Memory B cell (primary cell): ENCODE measurements around the gene GTF3C4.

Experiments used
- ATAC-seq: fragments of 150-1000 bp; cut with Tn5 transposase; 2 replicates; pipeline ENCODE4 v1.10.0; 2021; ENCODE audit warnings: low read depth, mild to moderate bottlenecking, moderate library complexity
- DNase-seq, 2 donors: peaks; one replicate each; pipeline ENCODE4 v3.0.0; 2022; ENCODE audit warnings: low spot score in 2 of 2
- H3K27ac Mint-ChIP-seq: one replicate; pipeline ENCODE4 v1.8.0; 2022; ENCODE audit warnings: mild to moderate bottlenecking, moderate library complexity, mixed read lengths
- H3K27me3 Mint-ChIP-seq: one replicate; pipeline ENCODE4 v1.8.0; 2022; ENCODE audit warnings: mixed read lengths
- H3K36me3 Mint-ChIP-seq: one replicate; pipeline ENCODE4 v1.8.0; 2022; ENCODE audit warnings: mild to moderate bottlenecking, mixed read lengths
- H3K4me1 Mint-ChIP-seq: one replicate; pipeline ENCODE4 v1.8.0; 2022; ENCODE audit warnings: mixed read lengths
- H3K4me3 Mint-ChIP-seq: one replicate; pipeline ENCODE4 v1.8.0; 2022; ENCODE audit warnings: mild to moderate bottlenecking, moderate library complexity, mixed read lengths
- H3K9me3 Mint-ChIP-seq: one replicate; pipeline ENCODE4 v1.8.0; 2022; ENCODE audit warnings: mixed read lengths

Gene GTF3C4

GRCh38 chr9:132663117-132663516, 7.1 kb upstream of the GTF3C4 start:
- H3K9me3 Mint-ChIP-seq = no peaks in the 10 kb centered on the region
- H3K4me3 Mint-ChIP-seq = no peak overlapping the region
- DNase-seq = no peak
- H3K36me3 Mint-ChIP-seq = peaks cover 6% of the 10 kb centered on the region
- no peak for ATAC-seq
- no peaks in the 10 kb centered on the region for H3K27me3 Mint-ChIP-seq
- no peak overlapping the region for H3K27ac Mint-ChIP-seq
- peaks cover 8% of the 10 kb centered on the region for H3K4me1 Mint-ChIP-seq

DNA sequence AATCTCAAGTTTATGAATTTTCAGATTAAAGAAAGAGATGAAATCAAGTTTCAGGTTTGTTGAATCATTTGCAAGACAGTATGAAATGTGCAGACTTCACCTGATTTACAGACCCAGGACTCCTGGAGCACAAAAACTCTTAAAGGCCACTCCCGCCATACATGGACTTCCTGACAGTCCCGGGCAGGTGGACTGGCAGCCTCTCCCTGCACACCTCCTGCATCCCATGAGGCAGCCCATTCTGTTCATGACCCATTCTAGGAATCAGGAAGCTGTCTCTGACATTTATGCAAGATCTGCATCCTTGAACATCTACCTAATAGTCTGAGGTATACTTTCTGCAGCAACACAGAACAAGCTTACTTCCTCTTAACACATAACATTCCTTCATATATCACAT, 6.4 kb upstream of the GTF3C4 start:
- H3K4me1 Mint-ChIP-seq = peaks cover 8% of the 10 kb centered on the region
- H3K27me3 Mint-ChIP-seq = no peaks in the 10 kb centered on the region
- H3K4me3 Mint-ChIP-seq = no peak overlapping the region
- ATAC-seq (no peak), DNase-seq (no peak)
- no peaks in the 10 kb centered on the region for H3K9me3 Mint-ChIP-seq
- H3K36me3 Mint-ChIP-seq = peaks cover 6% of the 10 kb centered on the region
- H3K27ac Mint-ChIP-seq = no peak overlapping the region

DNA sequence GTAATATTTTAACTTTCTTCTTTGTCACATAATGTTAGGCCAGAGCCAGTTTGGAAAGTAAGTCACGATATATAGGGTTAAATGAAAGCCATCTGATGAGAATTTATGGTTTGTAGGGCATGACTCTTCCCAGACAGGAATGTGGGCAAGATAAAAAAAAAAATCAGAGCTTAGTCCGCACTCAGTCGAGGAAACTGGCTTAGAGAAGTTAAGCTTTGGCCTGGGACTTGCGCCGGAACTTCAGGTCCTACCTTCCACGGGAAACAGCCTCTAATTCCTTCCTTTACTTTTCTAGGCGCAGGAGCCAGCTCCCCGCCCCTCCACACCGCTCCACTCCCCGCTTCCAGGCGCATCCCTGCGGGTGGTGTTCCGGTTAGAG, 956 bp upstream of the GTF3C4 start:
- Mint-ChIP-seq H3K4me3 (peak overlapping the region; percentile 91), H3K36me3 (no peaks in the 10 kb centered on the region), H3K27me3 (no peaks in the 10 kb centered on the region), H3K4me1 (peaks cover 27% of the 10 kb centered on the region), H3K9me3 (no peaks in the 10 kb centered on the region), H3K27ac (peak overlapping the region; percentile 97)
- no peak for ATAC-seq
- DNase-seq = no peak

DNA sequence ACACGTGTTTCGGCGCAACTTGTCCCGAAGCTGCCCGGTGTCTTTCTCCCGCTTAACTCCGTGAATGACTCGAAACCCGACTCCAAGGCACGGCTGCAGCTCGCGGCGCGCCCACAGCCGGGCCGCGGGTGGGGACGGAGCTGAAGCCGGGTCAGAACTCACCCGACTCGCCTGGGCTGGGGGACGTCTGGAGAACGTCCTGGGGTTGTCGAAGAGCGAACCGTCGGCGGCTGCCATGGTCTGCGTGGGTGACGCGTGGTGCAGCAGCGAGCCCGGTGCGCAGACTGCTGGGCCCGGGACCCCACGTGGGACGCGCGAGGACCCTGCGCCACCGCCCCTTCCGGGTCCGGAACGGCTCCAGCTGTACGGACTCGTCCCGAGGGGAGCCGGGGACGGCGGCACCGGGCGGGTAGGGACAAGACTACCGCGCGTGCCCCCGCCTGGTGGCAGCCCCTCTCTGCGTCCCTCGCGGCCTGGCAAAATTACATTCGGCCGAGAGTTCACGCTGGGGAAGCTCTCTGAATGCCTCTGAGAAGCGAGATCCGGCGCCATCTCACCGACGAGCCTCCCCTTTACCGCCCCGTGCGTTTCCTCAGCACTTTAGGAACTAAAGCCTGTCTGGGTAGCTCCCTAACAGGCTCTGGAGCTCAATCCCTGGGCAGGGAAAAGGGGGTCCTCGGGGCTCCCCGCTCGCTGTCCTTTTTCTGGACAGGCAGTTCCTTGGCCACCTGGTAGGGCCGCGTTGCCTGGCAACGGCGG, 387 bp upstream of the GTF3C4 start, which contains the start of gene DDX31:
Gene DDX31, minus strand, starts transcription at position 286 of the 759 bp plus-strand sequence. Its CDS starts 49 bp downstream, at position 237.
- peak; percentile 91 to 96 for DNase-seq
- H3K4me3 Mint-ChIP-seq = peak within 1 kb of the TSS; percentile 91
- no peaks in the 10 kb centered on the region for H3K36me3 Mint-ChIP-seq
- no peaks in the 10 kb centered on the region for H3K27me3 Mint-ChIP-seq
- ATAC-seq = peak; percentile 77
- peak within 1 kb of the TSS; percentile 97 for H3K27ac Mint-ChIP-seq
- H3K4me1 Mint-ChIP-seq = peaks cover 27% of the 10 kb centered on the region
- H3K9me3 Mint-ChIP-seq = no peaks in the 10 kb centered on the region

GRCh38 chr9:132671620-132672412, 1.6 kb downstream of the GTF3C4 start:
- Mint-ChIP-seq H3K36me3 (peaks cover under 1% of the 10 kb centered on the region), H3K4me1 (peaks cover 25% of the 10 kb centered on the region), H3K27me3 (no peaks in the 10 kb centered on the region), H3K9me3 (no peaks in the 10 kb centered on the region), H3K27ac (peak overlapping the region; percentile 97), H3K4me3 (peak overlapping the region; percentile 91)
- ATAC-seq (no peak), DNase-seq (no peak)

DNA sequence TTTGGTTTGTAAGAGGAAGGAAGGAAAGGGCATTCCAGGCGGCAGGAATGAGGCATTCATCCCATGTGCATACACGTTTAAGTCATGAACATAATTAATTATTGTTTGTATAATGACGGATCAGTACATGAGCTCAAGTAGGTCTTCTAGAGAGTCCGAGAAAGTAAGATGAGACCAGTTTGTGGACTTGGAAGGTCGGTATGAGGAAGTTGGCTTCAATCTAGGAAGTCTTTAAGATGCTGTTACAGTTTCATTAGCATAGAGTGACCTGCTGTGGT, 2.1 kb downstream of the GTF3C4 start:
- Mint-ChIP-seq H3K27me3 (no peaks in the 10 kb centered on the region), H3K36me3 (peaks cover 1% of the 10 kb centered on the region), H3K4me1 (peaks cover 28% of the 10 kb centered on the region), H3K9me3 (no peaks in the 10 kb centered on the region), H3K27ac (peak overlapping the region; percentile 97), H3K4me3 (no peak overlapping the region)
- DNase-seq = no peak
- no peak for ATAC-seq

DNA sequence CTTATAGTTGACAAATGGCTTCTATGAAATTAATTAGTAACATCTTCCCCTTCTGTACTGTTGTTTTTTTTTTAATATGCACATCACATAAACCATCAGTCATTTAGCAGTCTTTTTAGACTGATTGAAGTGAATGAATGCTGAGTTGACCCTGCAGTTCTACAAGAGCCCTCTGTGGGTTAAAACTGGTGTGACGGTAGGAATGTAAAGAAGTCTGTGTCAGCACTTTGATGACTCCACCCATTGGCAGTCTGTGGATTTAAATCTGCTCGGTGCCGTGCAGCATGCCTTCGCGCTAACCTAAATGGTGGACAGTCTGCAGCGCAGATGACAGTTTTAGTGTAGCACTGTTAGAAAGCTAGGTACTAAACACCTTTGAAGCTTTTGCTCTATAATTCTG, 3.1 kb downstream of the GTF3C4 start:
- no peaks in the 10 kb centered on the region for H3K27me3 Mint-ChIP-seq
- H3K36me3 Mint-ChIP-seq = peaks cover 1% of the 10 kb centered on the region
- DNase-seq (no peak), ATAC-seq (no peak)
- H3K4me1 Mint-ChIP-seq = peaks cover 27% of the 10 kb centered on the region
- H3K4me3 Mint-ChIP-seq = no peak overlapping the region
- no peaks in the 10 kb centered on the region for H3K9me3 Mint-ChIP-seq
- peak overlapping the region; percentile 69 for H3K27ac Mint-ChIP-seq

GRCh38 chr9:132674485-132674884, 4.2 kb downstream of the GTF3C4 start:
- no peaks in the 10 kb centered on the region for H3K9me3 Mint-ChIP-seq
- DNase-seq = no peak
- H3K27me3 Mint-ChIP-seq = no peaks in the 10 kb centered on the region
- peaks cover 29% of the 10 kb centered on the region for H3K4me1 Mint-ChIP-seq
- ATAC-seq = no peak
- peaks cover 4% of the 10 kb centered on the region for H3K36me3 Mint-ChIP-seq
- H3K4me3 Mint-ChIP-seq = no peak overlapping the region
- no peak overlapping the region for H3K27ac Mint-ChIP-seq

DNA sequence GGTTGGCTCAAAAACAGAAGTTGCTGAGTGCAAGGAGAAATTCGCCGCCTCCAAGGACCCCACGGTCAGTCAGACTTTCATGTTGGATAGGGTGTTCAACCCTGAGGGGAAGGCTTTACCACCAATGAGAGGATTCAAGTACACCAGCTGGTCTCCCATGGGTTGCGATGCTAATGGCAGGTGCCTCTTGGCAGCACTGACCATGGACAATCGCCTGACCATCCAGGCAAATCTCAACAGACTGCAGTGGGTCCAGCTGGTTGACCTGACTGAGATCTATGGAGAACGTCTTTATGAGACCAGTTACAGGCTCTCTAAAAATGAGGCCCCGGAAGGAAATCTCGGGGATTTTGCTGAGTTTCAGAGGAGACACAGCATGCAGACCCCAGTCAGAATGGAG, 7.7 kb downstream of the GTF3C4 start:
- Mint-ChIP-seq H3K27ac (no peak overlapping the region), H3K9me3 (no peaks in the 10 kb centered on the region), H3K27me3 (no peaks in the 10 kb centered on the region), H3K36me3 (peaks cover 6% of the 10 kb centered on the region), H3K4me3 (no peak overlapping the region), H3K4me1 (peaks cover 16% of the 10 kb centered on the region)
- ATAC-seq (no peak), DNase-seq (no peak)

DNA sequence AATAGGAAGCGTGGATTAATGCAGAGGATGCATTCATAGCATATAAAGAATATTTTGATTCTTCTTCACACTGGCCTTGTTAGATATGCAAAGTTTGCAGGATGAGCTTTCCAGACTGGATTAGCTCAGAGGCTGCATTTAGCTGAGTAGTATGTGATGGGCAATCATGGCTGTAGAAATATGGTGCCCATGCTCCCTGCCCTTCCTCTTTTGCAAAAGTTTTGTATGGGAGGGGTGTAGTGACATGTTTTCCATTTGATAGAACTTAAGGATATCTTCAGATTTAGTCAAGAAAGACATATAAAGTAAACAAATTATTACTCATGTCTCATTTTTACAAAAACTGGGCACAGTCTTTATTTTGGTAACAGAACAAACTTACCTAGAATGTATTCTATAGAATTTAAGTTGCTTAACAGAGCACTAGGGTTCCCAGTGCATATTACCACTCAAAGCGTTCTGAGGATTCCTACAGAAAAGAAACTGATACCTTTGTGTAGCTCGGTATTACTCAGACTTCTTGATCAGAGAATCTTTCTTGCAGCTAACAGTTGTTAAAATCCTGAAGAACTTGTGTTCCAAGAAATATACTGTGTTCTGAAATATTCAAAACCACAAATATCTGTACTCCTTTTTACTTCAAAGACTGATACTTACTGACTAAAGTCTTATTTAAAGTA, 9.8 kb downstream of the GTF3C4 start:
- no peak for ATAC-seq
- no peak overlapping the region for H3K27ac Mint-ChIP-seq
- H3K27me3 Mint-ChIP-seq = no peaks in the 10 kb centered on the region
- H3K4me3 Mint-ChIP-seq = no peak overlapping the region
- H3K4me1 Mint-ChIP-seq = peaks cover 10% of the 10 kb centered on the region
- peaks cover 16% of the 10 kb centered on the region for H3K36me3 Mint-ChIP-seq
- no peaks in the 10 kb centered on the region for H3K9me3 Mint-ChIP-seq
- no peak for DNase-seq

GRCh38 chr9:132681561-132681960, 11.3 kb downstream of the GTF3C4 start:
- H3K27ac Mint-ChIP-seq = no peak overlapping the region
- no peak overlapping the region for H3K4me3 Mint-ChIP-seq
- H3K4me1 Mint-ChIP-seq = peaks cover 10% of the 10 kb centered on the region
- ATAC-seq (no peak), DNase-seq (no peak)
- H3K36me3 Mint-ChIP-seq = peaks cover 19% of the 10 kb centered on the region
- H3K9me3 Mint-ChIP-seq = no peaks in the 10 kb centered on the region
- H3K27me3 Mint-ChIP-seq = no peaks in the 10 kb centered on the region

GRCh38 chr9:132683873-132684272, 13.6 kb downstream of the GTF3C4 start:
- Mint-ChIP-seq H3K9me3 (no peaks in the 10 kb centered on the region), H3K27ac (no peak overlapping the region), H3K27me3 (no peaks in the 10 kb centered on the region), H3K36me3 (peaks cover 27% of the 10 kb centered on the region), H3K4me1 (peaks cover 5% of the 10 kb centered on the region), H3K4me3 (no peak overlapping the region)
- DNase-seq = no peak
- ATAC-seq = no peak

GRCh38 chr9:132690696-132691095, 20.4 kb downstream of the GTF3C4 start:
- Mint-ChIP-seq H3K9me3 (no peaks in the 10 kb centered on the region), H3K4me3 (no peak overlapping the region), H3K4me1 (no peaks in the 10 kb centered on the region), H3K27ac (no peak overlapping the region), H3K36me3 (peaks cover 20% of the 10 kb centered on the region), H3K27me3 (no peaks in the 10 kb centered on the region)
- no peak for DNase-seq
- ATAC-seq = no peak

- DNase-seq (no peak), ATAC-seq (peak; percentile 81)
- Mint-ChIP-seq H3K27ac (no peak overlapping the region), H3K4me3 (no peak overlapping the region), H3K27me3 (no peaks in the 10 kb centered on the region), H3K4me1 (no peaks in the 10 kb centered on the region), H3K36me3 (peaks cover 9% of the 10 kb centered on the region), H3K9me3 (peaks cover 18% of the 10 kb centered on the region)
Observed at GRCh38 chr9:132694144-132694543, 23.9 kb downstream of the GTF3C4 start.
